Naive thymus-derived CD8-positive, alpha-beta T cell (primary cell): Measurements from ENCODE around the gene CHIT1. TPM values are rescaled to one million over a fixed set of nuclear protein-coding genes. Genes with fewer than 3 reads are reported as not detected.

Experiments used
- ATAC-seq, 2 donors: fragments of 150-1000 bp; cut with Tn5 transposase in 1 of 2; sonication (Bioruptor Pico), chemical (Tn5 transposase) in 1 of 2; 1 replicate in 1 of 2; 2 replicates in 1 of 2; pipeline ENCODE4 v1.10.0; 2021; ENCODE audit warnings: mild to moderate bottlenecking in 2 of 2, moderate library complexity in 2 of 2
- POLR2A ChIA-PET: fragments of 350-600 bp; sonication (Branson Sonifier 250); formaldehyde crosslinking; loops from one replicate; lab custom pipeline; 2021; ENCODE audit warnings: antibody characterized with exemption; lab: Charles Lee
- DNase-seq, 10 donors: peaks; one replicate each; pipeline versions ENCODE4 v3.0.0 to v3.0.0-alpha.2; 2020 to 2022
- H3K27ac Mint-ChIP-seq, 10 donors: one replicate each; pipeline ENCODE4 v1.8.0; 2020 to 2022; ENCODE audit warnings: mild to moderate bottlenecking in 10 of 10, mixed read lengths in 10 of 10, moderate library complexity in 4 of 10, inconsistent platforms in 1 of 10
- H3K27me3 Mint-ChIP-seq, 5 donors: one replicate each; pipeline ENCODE4 v1.8.0; 2021 to 2022; ENCODE audit warnings: mixed read lengths in 5 of 5
- H3K36me3 Mint-ChIP-seq, 3 donors: one replicate each; pipeline ENCODE4 v1.8.0; 2020 to 2022; ENCODE audit warnings: mixed read lengths in 3 of 3, mild to moderate bottlenecking in 2 of 3, inconsistent platforms in 1 of 3
- H3K4me1 Mint-ChIP-seq, 4 donors: one replicate each; pipeline ENCODE4 v1.8.0; 2021 to 2022; ENCODE audit warnings: mixed read lengths in 4 of 4
- H3K4me3 Mint-ChIP-seq, 10 donors: one replicate each; pipeline ENCODE4 v1.8.0; 2020 to 2022; ENCODE audit warnings: mild to moderate bottlenecking in 10 of 10, mixed read lengths in 10 of 10, moderate library complexity in 6 of 10, inconsistent platforms in 1 of 10
- H3K9me3 Mint-ChIP-seq, 9 donors: one replicate each; pipeline ENCODE4 v1.8.0; 2020 to 2022; ENCODE audit warnings: mixed read lengths in 9 of 9, mild to moderate bottlenecking in 3 of 9, inconsistent platforms in 1 of 9, moderate library complexity in 1 of 9
- polyA plus RNA-seq, 3 donors: library from polyadenylated mRNA; unstranded; fragments of 300-500 nt; fragmentation: Illumina TruSeq; gene quantifications; one replicate each; pipeline ENCODE4 v1.2.3, GENCODE V29; 2021
- total RNA-seq, 8 experiments: library from RNA in 2 of 8; stranded (reverse) in 2 of 8; gene quantifications; one replicate each; pipeline ENCODE4 v1.2.3 and lab custom pipeline; 2021 to 2026

Gene CHIT1
- total and polyA plus RNA-seq, 5 experiments from 2014 or later = 0.05 to 2.5 (median 0.75) TPM; not detected in 2

DNA sequence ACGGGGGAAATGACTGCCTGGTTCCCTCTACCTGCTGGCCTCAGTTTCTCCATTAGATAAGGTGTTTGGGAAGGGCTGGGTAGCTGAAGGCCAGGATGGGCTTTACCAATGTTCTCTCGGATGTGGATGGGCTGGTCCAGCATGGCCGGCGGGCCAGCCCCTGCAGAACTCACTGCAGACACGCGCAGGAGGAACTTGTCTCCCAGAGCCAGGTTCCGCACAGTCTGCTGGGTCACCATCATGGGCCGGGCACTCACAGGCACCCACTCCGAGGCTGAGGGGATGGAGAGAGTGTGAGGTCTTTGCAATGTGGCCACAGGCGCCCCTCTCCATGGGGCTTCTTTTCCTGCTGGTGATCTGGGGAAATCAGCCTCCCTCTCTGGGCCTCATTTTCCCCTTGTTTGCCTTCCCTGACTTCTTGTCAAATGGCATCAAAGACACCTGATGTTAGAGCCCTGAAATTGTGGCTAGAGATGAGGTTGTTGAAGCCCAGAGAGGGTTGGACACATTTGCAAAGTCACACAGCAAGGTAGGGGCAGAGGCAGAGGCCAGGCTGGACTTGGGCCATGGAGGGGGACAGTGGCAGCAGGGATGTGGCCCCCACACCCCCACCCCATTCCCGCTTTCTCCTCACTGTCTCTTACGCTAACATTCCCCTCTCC, 55.0 kb downstream of the CHIT1 start:
- POLR2A ChIA-PET = no interaction called here
- H3K4me3 Mint-ChIP-seq = no peak overlapping the region
- H3K36me3 Mint-ChIP-seq = no peaks in the 10 kb centered on the region
- peaks cover 0 to 11% (median 0%) of the 10 kb centered on the region in 4 donors for H3K4me1 Mint-ChIP-seq
- no peak overlapping the region for H3K27ac Mint-ChIP-seq
- no peak for ATAC-seq
- no peaks in the 10 kb centered on the region for H3K27me3 Mint-ChIP-seq
- no peak for DNase-seq
- H3K9me3 Mint-ChIP-seq = no peaks in the 10 kb centered on the region

DNA sequence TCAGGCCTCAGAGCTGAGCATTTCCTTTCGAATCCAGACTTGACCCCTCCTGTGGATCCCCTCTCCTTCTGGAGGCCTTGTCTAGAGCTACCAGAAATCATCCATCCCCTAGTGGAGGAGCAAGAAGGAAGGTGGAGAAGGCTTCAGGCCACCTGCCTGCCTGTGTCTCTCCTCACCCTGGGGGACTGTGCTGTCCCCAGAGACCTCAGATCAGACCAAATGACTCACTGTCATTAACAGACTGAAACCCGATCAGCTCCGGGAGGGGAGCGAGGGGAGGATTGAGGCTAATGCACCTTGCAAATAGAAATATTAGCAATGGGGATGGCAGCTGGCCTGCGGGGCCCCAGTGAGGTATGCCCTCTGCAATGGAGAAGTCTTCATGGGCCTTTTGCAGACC, 55.9 kb downstream of the CHIT1 start:
- no peak overlapping the region for H3K4me3 Mint-ChIP-seq
- H3K27ac Mint-ChIP-seq = no peak overlapping the region
- H3K36me3 Mint-ChIP-seq = no peaks in the 10 kb centered on the region
- H3K4me1 Mint-ChIP-seq = peaks cover 0 to 11% (median 0%) of the 10 kb centered on the region in 4 donors
- POLR2A ChIA-PET = no interaction called here
- ATAC-seq (no peak), DNase-seq (no peak)
- no peaks in the 10 kb centered on the region for H3K9me3 Mint-ChIP-seq
- H3K27me3 Mint-ChIP-seq = no peaks in the 10 kb centered on the region

GRCh38 chr1:203173011-203173555, 56.4 kb downstream of the CHIT1 start:
- Mint-ChIP-seq H3K36me3 (no peaks in the 10 kb centered on the region), H3K27ac (no peak overlapping the region), H3K4me3 (no peak overlapping the region), H3K4me1 (peaks cover 0 to 11% (median 0%) of the 10 kb centered on the region in 4 donors), H3K27me3 (no peaks in the 10 kb centered on the region), H3K9me3 (no peaks in the 10 kb centered on the region)
- DNase-seq (no peak), ATAC-seq (no peak)
- POLR2A ChIA-PET = no interaction called here

- no peaks in the 10 kb centered on the region for H3K9me3 Mint-ChIP-seq
- no peak for ATAC-seq
- no peak overlapping the region for H3K27ac Mint-ChIP-seq
- H3K4me1 Mint-ChIP-seq = peaks cover 0 to 11% (median 0%) of the 10 kb centered on the region in 4 donors
- H3K36me3 Mint-ChIP-seq = no peaks in the 10 kb centered on the region
- H3K27me3 Mint-ChIP-seq = no peaks in the 10 kb centered on the region
- POLR2A ChIA-PET = no interaction called here
- H3K4me3 Mint-ChIP-seq = no peak overlapping the region
- DNase-seq = peak in 7 of 10 donors; percentile 7 to 34 (median 22)
Observed at GRCh38 chr1:203172184-203173010, 57.1 kb downstream of the CHIT1 start.

DNA sequence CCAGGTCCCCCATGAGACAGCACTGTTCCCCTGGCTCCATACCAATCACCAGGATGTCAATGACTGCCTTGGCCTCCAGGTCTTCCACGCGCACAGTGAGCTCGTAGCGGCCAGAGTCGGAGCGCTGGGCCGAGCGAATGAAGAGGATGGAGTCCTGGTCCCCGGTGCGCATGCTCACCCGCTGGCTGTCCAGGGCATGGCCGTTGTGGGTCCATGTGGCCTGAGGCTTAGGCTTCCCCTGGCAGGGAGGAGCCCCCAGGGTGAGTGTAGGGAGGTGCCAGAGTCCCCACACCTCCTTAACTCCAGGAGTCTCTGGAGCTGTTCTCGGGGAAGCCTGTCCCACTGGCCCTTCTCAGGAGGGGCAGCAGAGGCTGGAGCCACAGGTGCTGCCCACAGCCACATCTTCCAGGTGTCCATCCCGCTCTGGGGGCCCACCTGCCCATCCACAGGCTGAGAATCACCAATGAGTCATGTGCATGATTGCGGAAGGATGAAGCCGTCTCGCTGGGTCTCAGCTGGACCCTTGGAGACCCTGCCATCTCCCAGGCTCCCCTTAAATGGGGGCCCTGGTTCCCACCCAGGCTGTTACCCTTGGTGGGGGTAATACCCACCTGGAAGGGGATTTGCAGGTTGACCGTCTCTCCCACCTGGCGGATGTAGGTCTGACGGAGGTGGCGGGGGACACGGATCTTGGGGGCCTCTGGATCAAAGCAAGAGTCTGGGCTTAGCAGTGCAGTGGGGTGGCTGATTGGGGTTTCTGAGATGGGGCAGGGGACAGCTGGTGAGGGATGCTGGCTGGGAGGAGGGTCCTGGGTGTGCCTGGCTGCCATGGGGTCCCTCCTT, 57.9 kb downstream of the CHIT1 start:
- POLR2A ChIA-PET = no interaction called here
- H3K9me3 Mint-ChIP-seq = no peaks in the 10 kb centered on the region
- H3K4me3 Mint-ChIP-seq = no peak overlapping the region
- H3K4me1 Mint-ChIP-seq = peaks cover 0 to 11% (median under 1%) of the 10 kb centered on the region in 4 donors
- DNase-seq (no peak), ATAC-seq (no peak)
- no peak overlapping the region for H3K27ac Mint-ChIP-seq
- peaks cover 0 to under 1% (median 0%) of the 10 kb centered on the region in 5 donors for H3K27me3 Mint-ChIP-seq
- H3K36me3 Mint-ChIP-seq = no peaks in the 10 kb centered on the region

DNA sequence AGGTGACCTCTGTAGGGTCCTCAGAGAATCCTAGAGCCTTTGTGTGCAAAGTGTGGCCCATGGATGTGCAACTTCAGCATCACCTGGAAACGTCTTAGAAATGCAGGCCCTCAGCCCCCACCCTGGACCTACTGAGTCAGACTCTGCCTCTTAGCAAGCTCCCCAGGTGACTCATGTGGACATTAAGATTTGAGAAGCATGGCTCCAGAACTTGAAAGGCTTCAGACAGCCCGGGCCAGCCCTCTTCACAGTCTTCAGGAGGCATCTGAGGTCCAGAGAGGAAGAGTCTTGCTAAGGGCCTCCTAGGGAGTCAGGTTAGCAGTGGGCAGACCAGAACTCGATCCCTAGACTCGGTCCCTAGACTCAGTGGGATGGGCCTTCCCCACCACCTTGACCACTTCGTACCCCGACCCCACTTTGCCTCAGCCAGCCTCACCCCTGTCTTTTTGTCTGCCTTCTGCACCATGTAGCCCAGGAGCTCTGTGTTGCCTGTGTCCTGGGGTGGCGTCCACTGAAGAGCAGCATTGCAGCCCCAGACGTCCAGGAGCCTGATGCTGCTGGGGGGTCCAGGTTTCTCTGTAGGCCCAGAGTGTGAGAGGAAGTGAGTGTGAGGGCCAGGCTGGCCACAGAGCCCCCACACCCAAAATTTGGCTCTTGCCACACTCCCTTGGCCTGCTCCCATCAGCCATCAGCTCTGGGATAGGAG, 58.7 kb downstream of the CHIT1 start:
- H3K4me1 Mint-ChIP-seq = peaks cover 0 to 11% (median 4%) of the 10 kb centered on the region in 4 donors
- peaks cover 0 to 9% (median 0%) of the 10 kb centered on the region in 5 donors for H3K27me3 Mint-ChIP-seq
- H3K27ac Mint-ChIP-seq = no peak overlapping the region
- no peaks in the 10 kb centered on the region for H3K36me3 Mint-ChIP-seq
- POLR2A ChIA-PET = no interaction called here
- H3K4me3 Mint-ChIP-seq = no peak overlapping the region
- DNase-seq (no peak), ATAC-seq (no peak)
- H3K9me3 Mint-ChIP-seq = no peaks in the 10 kb centered on the region

DNA sequence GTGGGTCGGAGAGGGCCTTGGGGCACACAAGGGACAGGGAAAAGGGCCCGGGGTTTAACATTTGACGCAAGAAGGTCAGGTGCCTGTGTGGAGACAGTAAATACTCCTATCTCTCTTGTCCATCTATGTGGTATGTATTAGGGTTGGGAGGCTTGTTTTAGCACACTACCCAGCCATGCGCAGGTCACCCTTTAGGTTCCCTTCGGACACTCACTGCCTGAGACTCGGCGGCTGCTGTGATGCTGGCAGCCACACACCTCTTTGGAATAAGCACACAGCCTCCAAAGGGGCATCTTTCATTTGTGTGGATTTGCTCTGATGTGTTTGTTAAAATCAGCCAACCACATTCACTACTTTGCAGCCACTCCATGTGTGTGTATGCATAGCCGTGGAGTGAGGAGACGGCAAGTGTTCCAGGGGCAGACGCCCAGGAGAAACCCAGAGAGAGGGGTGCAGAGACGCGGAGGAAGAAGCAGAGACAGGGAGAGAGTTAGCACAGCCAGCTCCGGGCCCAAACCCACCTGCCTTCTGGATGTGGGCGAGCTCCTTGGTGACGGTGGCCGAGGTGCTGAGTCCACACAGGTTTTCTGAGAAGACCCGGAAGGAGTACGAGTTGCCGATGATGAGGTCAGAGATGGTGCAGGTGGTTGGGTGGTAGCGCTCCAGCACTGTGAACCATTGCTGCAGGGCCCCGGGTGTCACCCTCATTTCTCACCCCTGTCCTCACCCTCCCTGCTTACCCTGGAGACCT, 59.5 kb downstream of the CHIT1 start:
- no peak overlapping the region for H3K27ac Mint-ChIP-seq
- H3K27me3 Mint-ChIP-seq = peaks cover 0 to 16% (median 3%) of the 10 kb centered on the region in 5 donors
- ATAC-seq (no peak), DNase-seq (no peak)
- H3K36me3 Mint-ChIP-seq = no peaks in the 10 kb centered on the region
- H3K4me3 Mint-ChIP-seq = no peak overlapping the region
- peaks cover 0 to 9% (median 4%) of the 10 kb centered on the region in 4 donors for H3K4me1 Mint-ChIP-seq
- POLR2A ChIA-PET = no interaction called here
- peaks cover 0 to 2% (median 0%) of the 10 kb centered on the region in 9 donors for H3K9me3 Mint-ChIP-seq

- peaks cover 0 to 2% (median 0%) of the 10 kb centered on the region in 9 donors for H3K9me3 Mint-ChIP-seq
- peak overlapping the region in 1 of 10 donors; percentile 67 for H3K27ac Mint-ChIP-seq
- ATAC-seq = no peak
- no peak for DNase-seq
- H3K4me1 Mint-ChIP-seq = peaks cover 0 to 7% (median 3%) of the 10 kb centered on the region in 4 donors
- no peak overlapping the region for H3K4me3 Mint-ChIP-seq
- no peaks in the 10 kb centered on the region for H3K36me3 Mint-ChIP-seq
- POLR2A ChIA-PET = interaction anchor here (0.6 kb wide), 1 partner anchor 852 kb away, joined by 3 read pairs; no protein-coding TSS in a partner anchor
- H3K27me3 Mint-ChIP-seq = peaks cover 1 to 22% (median 7%) of the 10 kb centered on the region in 5 donors
Observed at GRCh38 chr1:203168991-203169390, 60.5 kb downstream of the CHIT1 start.

GRCh38 chr1:203168256-203168786, 61.2 kb downstream of the CHIT1 start:
- Mint-ChIP-seq H3K4me1 (peaks cover 0 to 7% (median 0%) of the 10 kb centered on the region in 4 donors), H3K27me3 (peaks cover 1 to 25% (median 7%) of the 10 kb centered on the region in 5 donors), H3K4me3 (no peak overlapping the region), H3K9me3 (peaks cover 0 to 2% (median 0%) of the 10 kb centered on the region in 9 donors), H3K27ac (no peak overlapping the region), H3K36me3 (no peaks in the 10 kb centered on the region)
- POLR2A ChIA-PET = interaction anchor here (0.6 kb wide), 1 partner anchor 851 kb away, joined by 3 read pairs; no protein-coding TSS in a partner anchor
- ATAC-seq = no peak
- DNase-seq = no peak

GRCh38 chr1:203167913-203168200, 61.6 kb downstream of the CHIT1 start:
- Mint-ChIP-seq H3K9me3 (peaks cover 0 to 2% (median 0%) of the 10 kb centered on the region in 9 donors), H3K27me3 (peaks cover 4 to 30% (median 11%) of the 10 kb centered on the region in 5 donors), H3K4me1 (peaks cover 0 to 7% (median 0%) of the 10 kb centered on the region in 4 donors), H3K36me3 (no peaks in the 10 kb centered on the region), H3K27ac (no peak overlapping the region), H3K4me3 (no peak overlapping the region)
- POLR2A ChIA-PET = no interaction called here
- DNase-seq = no peak
- no peak for ATAC-seq
